K562 (cell line): Measurements from ENCODE around the gene VWA7. TPM values are rescaled to one million over a fixed set of nuclear protein-coding genes. Genes with fewer than 3 reads are reported as not detected.
A peak's percentile ranks its signal among the peaks of the same experiment; 100 is the strongest.

Experiments
- EP400 ChIP-seq: fragments of 450-650 bp; IDR thresholded peaks from 2 replicates; pipeline ENCODE4 v1.6.1; 2017; ENCODE audit warnings: antibody characterized with exemption, mild to moderate bottlenecking, moderate library complexity
- FOSL1 ChIP-seq: fragments of 200-800 bp; sonication (Bioruptor generic); conservative IDR thresholded peaks from 2 replicates; pipeline ENCODE4 v1.6.1; 2016; ENCODE audit warnings: missing genetic modification characterization, missing compliant biosample characterization
- FOXP1 ChIP-seq: sonication (generic); formaldehyde crosslinking; IDR thresholded peaks from 2 replicates; pipeline ENCODE4 v1.8.0; 2022; ENCODE audit warnings: mild to moderate bottlenecking, missing genetic modification reagents
- HMG20B ChIP-seq: fragments of 250-450 bp; sonication (Bioruptor Pico); IDR thresholded peaks from 2 replicates; pipeline ENCODE4 v1.5.0; 2021; ENCODE audit warnings: mild to moderate bottlenecking
- MECOM ChIP-seq: fragments of 250-450 bp; sonication (Bioruptor Pico); IDR thresholded peaks from 2 replicates; pipeline ENCODE4 v1.8.0; 2022; ENCODE audit warnings: inconsistent platforms
- MTA2 ChIP-seq: fragments of 450-650 bp; IDR thresholded peaks from 2 replicates; pipeline ENCODE4 v1.6.1; 2016; ENCODE audit warnings: low read depth
- NBN ChIP-seq: fragments of 450-650 bp; IDR thresholded peaks from 2 replicates; pipeline ENCODE4 v1.6.1; 2016; ENCODE audit warnings: low read depth, mild to moderate bottlenecking
- NR0B1 ChIP-seq: fragments of 450-650 bp; IDR thresholded peaks from one replicate; pipeline ENCODE4 v1.6.1; 2018; ENCODE audit warnings: mild to moderate bottlenecking, moderate library complexity; ENCODE audit not compliant: partially characterized antibody
- PHF21A ChIP-seq: fragments of 450-650 bp; IDR thresholded peaks from 2 replicates; pipeline ENCODE4 v1.6.1; 2017; ENCODE audit warnings: low read depth, borderline replicate concordance
- PURB ChIP-seq: sonication (generic); formaldehyde crosslinking; IDR thresholded peaks from 2 replicates; pipeline ENCODE4 v1.9.0; 2021; ENCODE audit warnings: low read depth, mild to moderate bottlenecking, missing genetic modification reagents
- RAD51 ChIP-seq: fragments of 450-650 bp; IDR thresholded peaks from 2 replicates; pipeline ENCODE4 v1.7.1; 2016; ENCODE audit warnings: low read depth, mild to moderate bottlenecking, borderline replicate concordance
- THRAP3 ChIP-seq: fragments of 450-650 bp; IDR thresholded peaks from 2 replicates; pipeline ENCODE4 v1.6.1; 2016; ENCODE audit warnings: mild to moderate bottlenecking, inconsistent platforms, borderline replicate concordance
- XRCC5 ChIP-seq: fragments of 200-400 bp; formaldehyde crosslinking; IDR thresholded peaks from 2 replicates; pipeline ENCODE4 v1.6.1; 2017; ENCODE audit warnings: low read depth, mild to moderate bottlenecking, low read length
- YY1 ChIP-seq, 3 experiments: IDR thresholded peaks; 2 replicates each; pipeline ENCODE4 v1.6.1; 2011; ENCODE audit warnings: low read length in 2 of 3, mild to moderate bottlenecking in 2 of 3, moderate library complexity in 2 of 3, borderline replicate concordance in 1 of 3, control low read depth in 1 of 3, low read depth in 1 of 3; ENCODE audit not compliant: insufficient read depth in 3 of 3, insufficient replicate concordance in 2 of 3, control insufficient read depth in 1 of 3, insufficient read length in 1 of 3; ENCODE audit errors: extremely low read depth in 1 of 3
- ZFPM2 ChIP-seq: fragments of 250-450 bp; sonication (Bioruptor Pico); IDR thresholded peaks from 2 replicates; pipeline ENCODE4 v1.5.1; 2022; ENCODE audit warnings: mild to moderate bottlenecking
- ZNF184 ChIP-seq: sonication (generic); formaldehyde crosslinking; IDR thresholded peaks from 2 replicates; pipeline ENCODE4 v1.5.0; 2020; ENCODE audit warnings: missing genetic modification reagents
- ZNF449 ChIP-seq: fragments of 250-450 bp; sonication (Bioruptor Pico); IDR thresholded peaks from 2 replicates; pipeline ENCODE4 v1.8.0; 2022; ENCODE audit warnings: moderate library complexity, mild to moderate bottlenecking, inconsistent platforms
- ZNF778 ChIP-seq: fragments of 450-650 bp; formaldehyde crosslinking; IDR thresholded peaks from 2 replicates; pipeline ENCODE4 v1.4.0; 2020; ENCODE audit warnings: mild to moderate bottlenecking, moderate library complexity
- polyA plus RNA-seq, 8 experiments: library from polyadenylated mRNA; depleted of rRNA in 4 of 8; stranded (reverse) in 5 of 8; unstranded in 3 of 8; fragments of >200 nt; fragmentation: Nextera tagmentation in 2 of 8; fragmentation: Illumina TruSeq in 1 of 8; extraction: Ambion mirVana in 2 of 8; extraction: Trizol in 1 of 8; gene quantifications; 2 replicates each; pipeline versions ENCODE4 v1.2.1 to v1.2.3, GENCODE V29; 2011 to 2014; ENCODE audit warnings: inconsistent platforms in 1 of 8, missing spikeins in 1 of 8
- total RNA-seq, 7 experiments: library from RNA; depleted of rRNA in 6 of 7; stranded (reverse); fragments of >200 nt in 6 of 7; fragmentation: Illumina TruSeq in 2 of 7; extraction: Trizol in 2 of 7; gene quantifications; 2 replicates each; pipeline versions ENCODE4 v1.2.1 to v1.2.3, GENCODE V29; 2011 to 2021; ENCODE audit warnings: low replicate concordance in 1 of 7
- TF ChIP-seq, protein P1 (sequence below): sonication (generic); formaldehyde crosslinking; IDR thresholded peaks from 2 replicates; pipeline ENCODE4 v1.8.1; 2022; ENCODE audit warnings: missing genetic modification reagents
- TF ChIP-seq, protein P2 (sequence below): sonication (generic); formaldehyde crosslinking; IDR thresholded peaks from 2 replicates; pipeline ENCODE4 v1.9.0; 2022; ENCODE audit warnings: mild to moderate bottlenecking, missing genetic modification reagents
- TF ChIP-seq, protein P3 (sequence below): fragments of 200-400 bp; formaldehyde crosslinking; IDR thresholded peaks from 2 replicates; pipeline ENCODE4 v1.6.1; 2017; ENCODE audit warnings: mild to moderate bottlenecking, low read depth, low read length, moderate library complexity
- TF ChIP-seq, protein P4 (sequence below): fragments of 250-450 bp; sonication (Bioruptor Pico); IDR thresholded peaks from 2 replicates; pipeline ENCODE4 v1.8.0; 2021; ENCODE audit warnings: borderline replicate concordance, mild to moderate bottlenecking, moderate library complexity; ENCODE audit not compliant: poor library complexity, severe bottlenecking

VWA7 gene
- total and polyA plus RNA-seq, 9 of the 15 experiments (the other 6 are each of a cell fraction or from before 2014, with no cell fraction given) = 0.18 to 2.9 (median 0.95) TPM

GRCh38 chr6:31814677-31815024 is 37.5 kb upstream of the VWA7 start (continued):
- TF ChIP-seq ZNF449 (CRISPR knock-in tag) = no peak
- TF ChIP-seq FOXP1 (CRISPR knock-in tag) = no peak; the same call in 1 of the 2 replicates
- TF ChIP-seq EP400 = no peak
- peak; percentile 85; the same call in 1 of the 2 replicates for TF ChIP-seq PHF21A
- no peak for TF ChIP-seq NR0B1
- no peak for TF ChIP-seq RAD51
- TF ChIP-seq PURB (CRISPR knock-in tag) = no peak
- TF ChIP-seq, protein P1, sequence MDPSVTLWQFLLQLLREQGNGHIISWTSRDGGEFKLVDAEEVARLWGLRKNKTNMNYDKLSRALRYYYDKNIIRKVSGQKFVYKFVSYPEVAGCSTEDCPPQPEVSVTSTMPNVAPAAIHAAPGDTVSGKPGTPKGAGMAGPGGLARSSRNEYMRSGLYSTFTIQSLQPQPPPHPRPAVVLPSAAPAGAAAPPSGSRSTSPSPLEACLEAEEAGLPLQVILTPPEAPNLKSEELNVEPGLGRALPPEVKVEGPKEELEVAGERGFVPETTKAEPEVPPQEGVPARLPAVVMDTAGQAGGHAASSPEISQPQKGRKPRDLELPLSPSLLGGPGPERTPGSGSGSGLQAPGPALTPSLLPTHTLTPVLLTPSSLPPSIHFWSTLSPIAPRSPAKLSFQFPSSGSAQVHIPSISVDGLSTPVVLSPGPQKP (CRISPR knock-in tag) = no peak
- no peak for TF ChIP-seq ZNF778 (CRISPR knock-in tag)
- no peak for TF ChIP-seq MTA2
- TF ChIP-seq HMG20B (CRISPR knock-in tag) = no peak
- TF ChIP-seq XRCC5 = no peak
- no peak for TF ChIP-seq NBN
- TF ChIP-seq, protein P2, sequence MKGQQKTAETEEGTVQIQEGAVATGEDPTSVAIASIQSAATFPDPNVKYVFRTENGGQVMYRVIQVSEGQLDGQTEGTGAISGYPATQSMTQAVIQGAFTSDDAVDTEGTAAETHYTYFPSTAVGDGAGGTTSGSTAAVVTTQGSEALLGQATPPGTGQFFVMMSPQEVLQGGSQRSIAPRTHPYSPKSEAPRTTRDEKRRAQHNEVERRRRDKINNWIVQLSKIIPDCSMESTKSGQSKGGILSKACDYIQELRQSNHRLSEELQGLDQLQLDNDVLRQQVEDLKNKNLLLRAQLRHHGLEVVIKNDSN (CRISPR knock-in tag) = no peak
- no peak for TF ChIP-seq THRAP3
- no peak for TF ChIP-seq ZNF184 (CRISPR knock-in tag)
- no peak for TF ChIP-seq ZFPM2 (CRISPR knock-in tag)
- TF ChIP-seq, protein P3, sequence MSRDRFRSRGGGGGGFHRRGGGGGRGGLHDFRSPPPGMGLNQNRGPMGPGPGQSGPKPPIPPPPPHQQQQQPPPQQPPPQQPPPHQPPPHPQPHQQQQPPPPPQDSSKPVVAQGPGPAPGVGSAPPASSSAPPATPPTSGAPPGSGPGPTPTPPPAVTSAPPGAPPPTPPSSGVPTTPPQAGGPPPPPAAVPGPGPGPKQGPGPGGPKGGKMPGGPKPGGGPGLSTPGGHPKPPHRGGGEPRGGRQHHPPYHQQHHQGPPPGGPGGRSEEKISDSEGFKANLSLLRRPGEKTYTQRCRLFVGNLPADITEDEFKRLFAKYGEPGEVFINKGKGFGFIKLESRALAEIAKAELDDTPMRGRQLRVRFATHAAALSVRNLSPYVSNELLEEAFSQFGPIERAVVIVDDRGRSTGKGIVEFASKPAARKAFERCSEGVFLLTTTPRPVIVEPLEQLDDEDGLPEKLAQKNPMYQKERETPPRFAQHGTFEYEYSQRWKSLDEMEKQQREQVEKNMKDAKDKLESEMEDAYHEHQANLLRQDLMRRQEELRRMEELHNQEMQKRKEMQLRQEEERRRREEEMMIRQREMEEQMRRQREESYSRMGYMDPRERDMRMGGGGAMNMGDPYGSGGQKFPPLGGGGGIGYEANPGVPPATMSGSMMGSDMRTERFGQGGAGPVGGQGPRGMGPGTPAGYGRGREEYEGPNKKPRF = no peak
- TF ChIP-seq YY1 (IDR thresholded peaks at IDR 0.05; ENCODE audit: borderline replicate concordance in 1 of 3, control insufficient read depth in 1 of 3, extremely low read depth in 1 of 3, insufficient read depth in 3 of 3, insufficient read length in 1 of 3, insufficient replicate concordance in 2 of 3, low read depth in 1 of 3, low read length in 2 of 3) = peak; percentile 30 to 90 (median 76)
- TF ChIP-seq, protein P4, sequence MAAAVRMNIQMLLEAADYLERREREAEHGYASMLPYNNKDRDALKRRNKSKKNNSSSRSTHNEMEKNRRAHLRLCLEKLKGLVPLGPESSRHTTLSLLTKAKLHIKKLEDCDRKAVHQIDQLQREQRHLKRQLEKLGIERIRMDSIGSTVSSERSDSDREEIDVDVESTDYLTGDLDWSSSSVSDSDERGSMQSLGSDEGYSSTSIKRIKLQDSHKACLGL (CRISPR knock-in tag) = no peak
- TF ChIP-seq FOSL1 (tag) = no peak
- no peak for TF ChIP-seq MECOM (CRISPR knock-in tag)
